GM18499 (cell line): ENCODE data around the gene ADRA2B.

Experiments
- ATAC-seq: cut with Tn5 transposase; IDR thresholded peaks from one replicate; pipeline ENCODE4 v1.9.1; 2021; ENCODE audit warnings: moderate number of reproducible peaks; ENCODE audit not compliant: insufficient read depth, unreplicated experiment

The ADRA2B gene

DNA sequence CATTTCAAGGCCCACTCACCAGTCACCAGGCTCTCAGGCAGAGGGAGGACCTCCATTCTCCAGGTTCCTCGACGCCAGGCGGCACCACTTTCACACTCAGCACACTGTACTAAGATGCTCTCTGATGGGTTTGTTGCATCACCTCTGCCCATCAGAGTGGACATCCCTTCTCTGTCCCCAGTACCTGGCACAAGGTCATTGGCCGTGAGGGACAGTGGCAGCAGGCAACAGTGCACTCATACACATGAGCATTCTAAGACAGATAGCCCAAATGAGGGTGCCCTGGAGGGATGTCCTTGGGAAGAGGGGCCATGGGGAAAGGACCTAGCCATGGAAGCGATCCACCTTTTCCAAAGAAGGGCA lies 3.0 kb upstream of the ADRA2B start:
- ATAC-seq, result no peak

DNA sequence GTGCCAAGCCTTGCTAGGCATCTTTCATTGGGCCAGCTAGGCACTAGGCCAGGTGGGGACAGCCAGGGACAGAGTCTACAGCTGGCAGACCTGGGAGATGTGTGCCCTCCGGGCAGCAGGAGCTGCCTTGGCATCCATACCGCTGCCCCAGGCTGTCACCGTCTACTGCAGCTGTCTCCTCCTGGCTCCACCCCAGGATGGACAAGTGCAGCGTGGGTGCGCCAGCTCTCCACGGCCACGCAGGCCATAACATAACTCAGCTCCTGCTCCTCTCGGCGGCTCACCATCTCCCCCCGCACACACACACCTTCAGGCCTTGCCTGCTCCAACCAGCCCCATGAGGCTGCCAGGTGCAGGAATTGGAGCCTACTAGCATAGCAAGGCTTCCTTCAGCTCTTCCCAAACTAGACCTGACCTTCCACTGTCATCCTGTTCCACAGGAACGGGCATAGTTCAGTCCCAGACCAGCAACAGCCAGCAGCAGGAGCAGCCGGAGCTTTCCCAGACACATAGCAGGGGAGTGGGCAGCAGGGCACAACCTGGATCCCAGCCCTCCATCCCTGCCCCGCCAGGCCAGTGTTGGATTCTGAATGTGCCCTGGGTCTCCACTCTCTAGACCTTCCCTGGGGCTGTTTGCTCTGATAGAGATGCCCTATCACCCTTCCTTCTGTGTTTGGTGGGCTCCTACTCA lies 2.5 kb upstream of the ADRA2B start:
- no peak for ATAC-seq

DNA sequence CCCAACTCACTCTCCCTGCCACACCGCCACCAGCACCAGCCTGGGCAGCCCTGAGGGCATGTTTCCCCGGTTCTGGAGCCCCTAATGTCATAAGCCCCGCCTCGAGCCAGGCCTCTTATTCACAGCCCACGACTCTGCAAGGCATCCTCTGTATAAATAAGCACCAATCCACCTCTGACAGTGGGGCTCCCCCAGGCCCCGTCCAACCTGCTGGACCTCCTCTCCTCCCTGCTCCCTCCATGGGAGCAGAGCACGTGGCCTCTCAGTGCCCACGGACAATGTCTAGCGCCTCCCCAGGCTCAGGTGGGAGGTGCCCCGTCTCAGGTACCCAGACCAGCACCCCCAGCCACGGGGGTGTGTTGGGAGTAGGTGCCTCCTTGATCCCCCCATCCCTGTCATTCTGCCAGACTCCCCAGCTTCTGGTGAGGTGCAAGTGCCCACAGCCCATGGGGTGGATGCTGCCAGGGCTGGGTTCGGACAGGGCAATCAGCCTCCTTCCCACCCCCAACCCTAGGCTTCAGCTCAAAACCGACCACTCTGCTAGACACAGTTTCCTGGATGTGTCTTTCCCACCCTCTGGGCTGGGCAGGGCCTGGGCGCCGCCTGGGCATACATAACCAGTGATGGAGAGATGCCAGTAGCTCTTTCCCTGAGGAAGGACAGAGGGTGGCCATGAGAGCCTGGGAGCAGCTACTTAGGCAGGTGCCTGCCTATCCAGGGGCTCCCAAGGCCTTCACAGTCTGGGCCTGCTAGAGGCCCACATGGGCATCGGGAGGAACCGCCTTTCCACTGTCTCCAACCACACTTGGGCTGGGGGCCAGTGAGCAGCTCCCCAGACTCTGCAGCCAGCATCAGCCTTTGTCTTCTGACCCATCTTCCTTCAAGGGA lies 1.6 kb upstream of the ADRA2B start:
- no peak for ATAC-seq

DNA sequence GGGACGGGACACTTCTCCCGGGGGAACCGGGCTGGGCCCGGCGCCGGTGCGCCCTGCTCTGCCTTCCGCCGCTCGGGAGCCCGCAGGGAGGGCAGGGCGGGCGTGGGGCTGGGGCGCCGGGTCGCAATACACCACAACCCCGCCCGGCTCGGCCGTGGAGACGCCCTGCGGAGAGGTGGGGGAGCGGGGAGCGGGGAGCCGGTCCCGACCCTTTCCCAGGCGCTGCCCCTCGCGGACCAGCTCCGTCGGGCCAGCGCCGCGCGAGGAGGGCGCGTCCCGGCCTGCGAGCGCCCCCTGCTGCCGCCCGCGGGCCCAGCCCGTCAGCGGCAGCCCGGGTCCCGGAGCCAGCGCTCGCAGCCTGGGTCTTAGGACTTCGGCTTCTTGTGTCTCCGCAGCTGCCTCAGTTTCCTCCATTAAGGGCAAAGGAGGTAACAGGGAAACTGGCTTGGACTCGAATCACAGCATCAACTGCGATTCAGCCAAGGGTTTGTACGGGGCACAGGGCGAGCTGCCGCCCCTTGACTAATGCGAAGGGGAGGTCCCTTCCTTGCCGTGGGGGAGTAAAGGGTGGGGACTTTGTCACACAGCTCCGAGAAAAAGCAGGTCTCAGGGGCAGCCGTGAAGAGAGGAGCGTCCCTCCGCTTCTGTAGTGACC lies 635 bp upstream of the ADRA2B start:
- no peak for ATAC-seq

DNA sequence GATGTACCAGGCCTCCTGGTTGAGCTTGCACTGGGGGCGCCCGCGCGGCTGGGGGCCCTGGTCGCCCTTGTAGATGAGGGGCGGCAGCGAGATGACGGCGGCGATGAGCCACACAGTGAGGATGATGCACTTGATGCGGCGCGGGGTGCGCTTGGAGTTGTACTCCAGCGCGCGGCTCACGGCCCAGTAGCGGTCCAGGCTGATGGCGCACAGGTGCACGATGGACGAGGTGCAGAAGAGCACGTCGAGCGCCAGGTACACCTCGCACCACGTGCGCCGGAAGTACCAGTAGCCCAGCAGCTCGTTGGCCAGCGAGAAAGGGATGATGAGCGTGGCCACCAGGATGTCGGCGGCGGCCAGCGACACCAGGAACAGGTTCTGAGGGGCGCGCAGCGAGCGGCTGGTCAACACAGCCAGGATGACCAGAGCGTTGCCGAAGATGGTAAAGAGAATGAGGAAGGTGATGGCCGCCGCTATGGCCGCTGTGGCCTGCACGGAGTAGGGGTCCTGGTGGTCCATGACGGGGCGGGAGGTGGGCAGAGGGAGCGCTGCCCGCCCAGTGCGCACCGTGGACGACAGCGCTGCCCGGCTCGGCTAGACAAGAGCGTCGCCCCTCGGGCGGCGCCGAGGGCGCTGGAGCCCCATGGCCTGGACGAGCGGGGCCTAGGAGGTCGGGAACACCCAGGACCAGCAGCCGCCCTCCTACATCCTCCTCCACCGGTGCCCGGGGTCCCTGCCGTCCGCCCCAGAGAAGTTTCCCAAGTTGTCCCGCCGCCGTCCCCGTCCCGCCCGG lies 544 bp downstream of the ADRA2B start:
- no peak for ATAC-seq

DNA sequence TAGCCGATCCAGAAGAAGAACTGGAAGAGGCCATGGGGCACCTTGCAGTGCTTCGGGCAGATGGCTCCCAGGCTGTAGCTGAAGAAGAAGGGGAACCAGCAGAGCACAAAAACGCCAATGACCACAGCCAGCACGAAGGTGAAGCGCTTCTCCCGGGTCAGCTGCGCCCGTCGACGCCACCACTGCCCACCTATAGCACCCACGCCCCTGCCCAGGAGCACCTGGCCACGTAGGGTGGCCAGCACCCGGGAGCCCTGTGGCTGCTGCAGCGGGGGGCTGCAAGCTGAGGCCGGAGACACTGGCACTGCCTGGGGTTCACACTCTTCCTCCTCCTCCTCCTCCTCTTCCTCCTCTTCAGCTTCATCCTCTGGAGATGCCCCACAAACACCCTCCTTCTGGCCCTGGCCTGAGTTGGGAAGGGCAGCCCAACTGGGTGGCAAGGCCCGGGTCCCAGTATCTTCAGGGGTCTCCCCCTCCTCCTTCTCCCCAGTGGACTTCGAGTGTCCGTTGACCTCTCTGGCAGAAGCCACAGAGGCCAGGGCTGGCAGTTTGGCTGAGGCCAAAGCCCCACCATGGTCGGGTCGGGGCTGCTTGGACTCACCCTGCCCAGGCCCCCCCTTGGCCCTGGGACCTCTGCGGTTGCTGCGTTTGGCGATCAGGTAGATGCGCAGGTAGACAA lies 1.3 kb downstream of the ADRA2B start:
- ATAC-seq, result no peak

DNA sequence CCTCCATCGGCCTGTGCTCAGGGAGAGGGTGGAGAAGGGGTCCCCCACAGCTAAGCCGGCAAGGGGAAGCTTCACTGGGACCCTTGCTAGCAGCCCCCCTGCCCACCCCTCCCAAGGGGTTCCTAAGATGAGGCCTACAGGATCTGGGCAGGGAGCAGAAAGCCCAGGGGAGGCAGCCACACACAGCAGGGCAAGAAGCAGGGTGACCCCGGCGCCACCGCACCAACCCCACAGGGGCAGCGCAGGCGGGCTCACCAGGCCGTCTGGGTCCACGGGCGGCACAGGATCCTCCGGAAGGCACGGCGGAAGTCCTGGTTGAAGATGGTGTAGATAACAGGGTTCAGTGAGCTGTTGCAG lies 1.8 kb downstream of the ADRA2B start:
- no peak for ATAC-seq

DNA sequence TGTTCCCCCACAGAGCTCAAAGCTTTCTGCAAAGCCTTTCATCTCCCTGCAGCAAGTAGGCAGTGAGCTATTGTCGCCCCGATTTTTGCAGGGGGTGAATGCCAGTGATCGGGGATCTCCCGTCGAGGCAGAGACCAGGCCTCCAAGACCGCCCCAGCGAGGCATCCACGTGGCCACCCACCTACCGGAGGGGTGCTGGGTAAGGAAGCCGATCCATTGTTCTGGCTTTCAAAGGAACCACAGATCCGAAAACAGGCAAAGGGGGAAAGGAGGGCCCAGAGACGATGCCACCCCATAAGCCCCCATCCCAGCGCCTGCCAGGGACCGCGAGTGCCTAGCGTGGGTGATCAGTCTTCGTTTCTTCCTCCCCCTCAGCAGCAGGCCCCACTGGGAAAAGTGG lies 2.4 kb downstream of the ADRA2B start:
- no peak for ATAC-seq

DNA sequence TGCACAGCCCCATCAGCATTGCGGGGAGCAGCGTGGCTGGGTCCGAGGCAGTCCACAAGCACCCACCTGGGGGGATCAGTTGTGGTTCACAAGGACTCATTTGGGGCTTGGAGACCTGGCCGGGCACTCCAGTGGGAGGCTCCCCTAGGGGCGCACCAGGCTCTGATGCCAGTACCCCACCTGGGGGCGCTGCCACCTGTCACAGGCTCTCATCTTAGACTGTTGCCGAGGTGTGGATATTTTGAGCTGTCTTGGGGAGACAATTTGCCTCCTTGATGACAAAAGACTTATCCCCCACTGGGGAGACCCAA lies 3.0 kb downstream of the ADRA2B start:
- ATAC-seq, result no peak

DNA sequence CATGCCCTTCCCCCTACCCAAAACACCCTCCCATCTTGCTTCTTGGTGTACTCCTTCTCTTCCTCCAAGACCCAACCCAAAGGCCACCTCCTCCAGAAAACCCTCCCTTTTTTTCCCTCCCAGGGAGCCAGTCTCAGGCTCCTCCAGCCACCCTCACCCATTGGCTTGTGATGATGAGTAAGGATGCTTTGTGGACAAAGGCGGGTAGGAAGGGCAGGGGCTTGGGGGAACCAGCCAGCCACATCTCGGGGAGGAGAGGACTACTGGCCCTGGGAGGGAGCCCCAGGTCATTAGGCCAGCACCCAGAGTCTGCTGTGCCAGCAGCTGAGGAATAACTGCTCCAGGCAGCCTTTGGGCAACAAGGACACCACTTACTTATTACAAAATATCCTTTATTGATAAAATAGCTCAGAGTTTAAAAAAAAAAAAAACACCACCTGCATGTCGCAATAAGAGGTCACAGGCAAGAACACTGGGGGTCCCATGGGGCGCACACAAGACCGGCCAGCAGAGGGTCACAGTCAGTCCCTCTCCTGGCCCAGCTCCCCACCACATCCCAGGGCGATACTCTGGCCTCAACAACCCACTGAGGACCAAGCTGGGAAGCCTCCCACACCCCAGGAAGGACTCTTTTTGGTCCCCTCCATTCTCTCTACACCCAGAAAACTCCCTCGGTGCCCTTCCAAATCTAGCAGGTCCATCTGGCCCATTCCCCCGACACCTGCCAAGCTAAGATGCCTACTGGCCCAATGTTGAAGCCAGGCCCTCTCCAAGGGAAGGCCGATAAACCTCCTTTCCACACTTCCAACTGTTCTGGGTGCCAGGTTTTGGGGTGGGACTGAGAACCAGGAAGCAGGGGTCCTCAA lies 3.6 kb downstream of the ADRA2B start:
- no peak for ATAC-seq

DNA sequence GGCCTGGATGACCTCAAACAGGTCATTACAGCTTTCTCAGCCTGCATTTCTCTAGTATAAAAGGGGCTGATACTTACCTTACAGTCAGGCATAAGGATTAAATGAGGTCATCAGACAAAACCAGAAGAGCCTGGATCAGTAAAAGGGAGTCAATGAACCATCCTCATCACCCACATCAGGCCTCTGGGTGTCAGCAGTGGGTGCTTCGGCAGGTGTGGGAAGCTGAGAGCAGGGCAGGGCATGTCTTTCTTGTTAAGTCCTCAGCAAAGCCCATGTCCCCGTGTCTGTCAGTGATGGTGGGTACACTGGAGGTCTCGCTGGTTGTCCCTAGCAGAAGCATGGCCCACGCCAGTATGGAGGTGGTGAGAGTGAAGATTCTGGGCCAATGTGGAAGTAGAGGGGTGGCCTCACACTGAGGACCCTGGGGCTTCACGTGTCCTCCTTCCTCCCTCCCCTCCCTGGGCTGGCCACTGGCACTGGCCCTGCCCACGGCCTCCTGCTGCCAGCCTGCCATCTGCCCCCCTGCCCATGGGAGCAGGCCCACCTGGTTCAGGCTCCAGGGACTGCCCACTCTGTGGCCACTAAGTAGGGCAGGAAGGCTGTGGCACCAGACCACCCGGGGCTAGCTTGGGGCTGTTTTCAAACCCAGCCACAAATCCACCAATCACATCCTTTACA lies 4.4 kb downstream of the ADRA2B start:
- ATAC-seq, result no peak

DNA sequence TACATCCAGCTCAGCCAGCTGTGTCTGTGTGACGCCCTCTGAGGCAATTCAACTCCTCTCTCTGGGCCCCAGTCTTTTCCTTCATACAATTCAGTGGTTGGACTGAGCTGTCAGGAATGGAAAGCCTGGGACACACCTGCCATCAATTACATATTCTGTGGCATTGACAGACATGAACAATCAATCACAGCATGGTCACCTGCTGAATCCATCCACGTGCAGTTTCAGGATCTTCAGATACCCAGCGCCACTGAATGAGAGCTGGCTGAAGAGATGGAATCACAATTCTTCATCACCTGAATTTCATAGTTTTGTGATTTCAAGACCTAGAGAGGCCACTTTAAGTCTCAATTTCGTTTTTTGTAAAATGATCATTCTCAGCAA lies 5.1 kb downstream of the ADRA2B start:
- ATAC-seq, result no peak

DNA sequence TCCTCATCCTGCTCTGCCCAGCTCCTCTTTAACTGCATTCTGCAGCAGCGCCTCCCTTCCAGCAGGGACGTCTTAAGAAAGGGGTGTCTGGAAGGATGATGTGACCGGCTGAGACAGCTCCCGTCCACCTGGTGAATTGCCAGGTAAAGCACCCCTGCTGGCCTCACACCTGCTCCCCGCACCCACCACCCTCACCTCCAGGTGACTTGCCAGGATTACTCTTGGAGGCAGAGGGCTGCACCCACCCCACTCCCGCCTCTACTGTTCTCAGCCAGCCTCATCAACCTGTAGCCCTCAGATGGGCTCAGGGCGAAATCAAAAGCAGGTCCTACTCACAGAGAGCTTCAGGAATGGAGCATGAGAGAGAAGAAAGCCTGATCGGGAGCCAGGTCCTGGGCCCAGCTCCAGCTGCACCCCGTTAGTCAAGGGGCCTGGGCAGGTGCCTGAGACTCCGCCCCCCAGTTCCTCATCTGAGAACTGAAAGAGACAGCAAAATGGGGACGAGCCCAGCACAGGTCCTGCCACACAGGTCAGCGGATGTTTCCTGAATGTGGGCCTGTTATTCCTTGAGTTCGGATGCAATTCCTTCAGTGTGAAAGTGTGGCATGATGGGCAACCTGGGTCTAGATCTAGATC lies 5.6 kb downstream of the ADRA2B start:
- no peak for ATAC-seq

DNA sequence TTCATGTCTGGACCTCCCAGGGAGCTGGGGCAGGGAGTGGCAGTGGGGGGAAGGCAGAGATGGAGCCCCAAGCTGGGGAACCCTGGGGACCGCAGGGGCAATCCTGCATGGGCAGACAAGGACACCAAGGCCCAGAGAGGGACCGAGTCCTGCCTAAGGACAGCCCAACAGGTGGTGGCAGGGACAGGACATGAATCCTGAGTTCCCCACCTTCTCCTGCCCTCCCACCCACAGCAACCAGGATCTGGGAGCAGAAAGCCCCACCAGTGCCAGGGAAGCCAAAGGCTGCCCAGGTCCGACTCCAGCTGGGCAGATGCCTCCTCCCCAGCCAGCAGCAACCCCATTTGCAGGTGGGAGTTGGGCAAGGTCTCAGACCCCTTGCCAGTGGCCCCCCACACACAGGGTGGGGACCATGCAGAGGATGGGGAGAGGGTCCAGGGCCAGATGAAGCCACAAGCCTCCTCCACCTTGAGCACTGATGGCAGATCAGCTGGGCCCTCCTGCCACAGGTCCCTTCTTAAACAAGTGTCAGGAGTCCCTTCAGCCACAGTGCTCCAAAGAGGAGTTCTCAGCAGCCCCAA lies 6.3 kb downstream of the ADRA2B start:
- no peak for ATAC-seq

DNA sequence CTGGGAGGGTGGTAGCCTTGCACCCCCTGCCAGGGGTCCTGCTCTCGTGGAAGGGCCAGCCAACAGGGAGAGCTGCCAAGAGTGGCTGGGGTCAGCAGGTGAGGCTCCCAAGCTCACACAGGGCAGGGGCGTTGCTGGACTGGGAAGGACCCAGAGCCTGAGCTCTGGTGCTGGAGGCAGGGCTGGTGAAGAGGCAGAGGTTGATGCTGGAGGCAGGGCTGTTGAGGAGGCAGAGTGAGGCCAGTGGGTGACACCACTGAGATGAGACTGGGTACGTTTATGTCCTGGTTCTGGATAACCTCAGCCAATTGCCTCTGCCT lies 7.0 kb downstream of the ADRA2B start:
- no peak for ATAC-seq

DNA sequence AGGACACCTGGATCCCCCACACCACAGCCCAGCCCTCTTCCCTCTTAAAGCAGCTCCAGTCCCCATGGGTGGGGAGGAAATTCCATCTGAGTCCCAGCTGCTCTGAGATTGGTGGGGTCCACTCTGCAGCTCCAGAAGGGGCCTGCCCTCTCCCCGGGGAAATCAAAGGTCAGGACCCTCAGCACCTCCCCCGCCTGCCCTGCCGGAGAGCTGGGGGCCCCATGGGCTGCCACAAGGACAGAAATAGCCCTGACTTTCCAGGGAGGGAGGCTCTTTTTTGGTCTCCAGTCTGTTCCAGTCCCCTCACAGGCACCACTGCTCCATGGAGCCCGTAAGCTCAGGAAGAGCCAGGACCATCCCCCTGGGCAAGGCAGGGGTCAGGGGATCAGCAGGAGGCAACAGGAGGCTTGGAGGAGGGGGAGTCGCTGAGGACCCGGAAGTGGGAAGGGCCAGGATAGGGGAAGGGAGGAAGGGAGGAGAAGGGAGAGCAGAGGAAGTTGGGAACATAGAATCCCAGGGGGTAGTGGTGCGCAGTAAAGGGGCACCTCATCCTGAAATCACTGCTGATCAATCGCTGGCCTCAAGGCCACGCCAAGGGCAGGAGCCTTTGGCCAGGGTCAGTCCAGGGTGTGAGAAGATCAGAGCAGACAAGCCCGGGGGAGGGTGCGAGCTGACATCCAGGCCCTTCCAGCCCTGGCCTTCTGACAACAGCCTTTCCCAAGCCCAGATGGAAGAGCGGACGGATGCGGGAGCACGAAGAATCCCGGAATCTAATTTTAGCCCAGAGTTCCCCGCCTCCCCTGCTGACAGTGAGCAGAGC lies 7.6 kb downstream of the ADRA2B start:
- ATAC-seq, result no peak

DNA sequence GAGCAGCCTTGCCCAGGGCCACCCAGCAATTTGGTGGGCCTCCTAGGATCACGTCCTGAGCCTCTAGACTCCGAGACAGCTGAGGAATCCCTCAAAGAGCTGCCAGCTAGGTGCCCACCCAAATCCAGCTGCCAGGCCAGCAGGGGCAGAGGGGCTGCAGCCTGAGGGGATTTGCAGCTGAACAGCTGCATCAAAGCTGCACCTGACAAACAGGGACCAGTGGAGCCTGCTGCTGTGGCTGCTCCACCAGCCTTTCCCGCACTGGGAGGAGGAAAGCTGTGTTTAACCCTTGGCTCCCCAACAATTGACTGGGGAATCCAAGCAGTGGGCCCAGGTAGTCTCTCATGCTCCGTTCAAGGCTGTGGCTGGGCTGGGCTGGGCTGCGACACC lies 8.2 kb downstream of the ADRA2B start:
- ATAC-seq, result no peak

DNA sequence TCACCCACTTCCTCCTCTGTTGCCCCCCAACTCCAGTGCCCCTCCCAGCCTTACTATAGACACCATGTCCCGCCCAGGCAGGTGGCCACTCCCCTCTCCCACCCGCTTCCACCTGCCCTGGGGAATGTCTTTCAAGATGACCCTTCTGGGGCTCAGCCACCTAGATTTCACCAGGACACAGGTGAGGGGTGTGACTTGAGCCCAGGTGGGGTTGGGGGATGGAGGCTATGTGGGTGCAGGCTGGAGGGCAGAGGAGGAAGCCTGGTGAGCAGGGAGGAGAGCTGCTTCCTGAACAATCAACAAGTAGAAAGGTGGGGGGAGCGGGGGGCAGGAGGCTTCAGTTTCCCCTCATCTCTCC lies 8.7 kb downstream of the ADRA2B start:
- ATAC-seq, result no peak
